GM19438 (cell line): ENCODE measurements around the gene OR5D14.

Experiments used
- ATAC-seq: cut with Tn5 transposase; IDR thresholded peaks from one replicate; pipeline ENCODE4 v1.9.1; 2021; ENCODE audit warnings: low read depth; ENCODE audit not compliant: unreplicated experiment

OR5D14 gene

GRCh38 chr11:55795256-55795655, at the start of gene OR5D14:
Gene OR5D14, plus strand, starts transcription at chr11:55795556. Its CDS starts 0 bp downstream, at chr11:55795556.
- no peak for ATAC-seq

- no peak for ATAC-seq
Measured at GRCh38 chr11:55773138-55773537, 22.2 kb upstream of the OR5D14 start, which contains the start of gene OR5D13. Gene OR5D13, plus strand, starts transcription at chr11:55773438. Its CDS starts 0 bp downstream, at chr11:55773438.

GRCh38 chr11:55791606-55792005, 3.8 kb upstream of the OR5D14 start:
- no peak for ATAC-seq

GRCh38 chr11:55793321-55793720, 2.0 kb upstream of the OR5D14 start:
- ATAC-seq: no peak

- no peak for ATAC-seq
Measured at GRCh38 chr11:55806248-55806647, 10.9 kb downstream of the OR5D14 start.

- ATAC-seq: no peak
Measured at GRCh38 chr11:55811067-55811466, 15.7 kb downstream of the OR5D14 start, which contains the start of gene OR5L1. Gene OR5L1, plus strand, starts transcription at chr11:55811367. Its CDS starts 100 bp downstream, at chr11:55811467.

- no peak for ATAC-seq
Measured at GRCh38 chr11:55819330-55819729, 24.0 kb downstream of the OR5D14 start, which contains the start of gene OR5D18. Gene OR5D18, plus strand, starts transcription at chr11:55819630. Its CDS starts 0 bp downstream, at chr11:55819630.

- ATAC-seq: no peak
Measured at GRCh38 chr11:55826919-55827318, 31.6 kb downstream of the OR5D14 start, which contains the start of gene OR5L2. Gene OR5L2, plus strand, starts transcription at chr11:55827219. Its CDS starts 0 bp downstream, at chr11:55827219.

GRCh38 chr11:55838452-55838851, 43.1 kb downstream of the OR5D14 start, which contains the start of gene OR5D16:
Gene OR5D16, plus strand, starts transcription at chr11:55838752. Its CDS starts 0 bp downstream, at chr11:55838752.
- ATAC-seq: no peak
